HEK293 (cell line): ENCODE results near the gene SLC25A25.

ENCODE experiments used
- ZNF157 ChIP-seq: fragments of 450-650 bp; formaldehyde crosslinking; IDR thresholded peaks from 2 replicates; pipeline ENCODE4 v1.5.1; 2016; ENCODE audit warnings: missing biosample characterization, missing genetic modification characterization
- ZNF350 ChIP-seq: fragments of 450-650 bp; formaldehyde crosslinking; IDR thresholded peaks from 2 replicates; pipeline ENCODE4 v1.5.0; 2017; ENCODE audit warnings: missing biosample characterization, mild to moderate bottlenecking, missing genetic modification characterization
- ZNF558 ChIP-seq: fragments of 450-650 bp; formaldehyde crosslinking; IDR thresholded peaks from 2 replicates; pipeline ENCODE4 v1.5.1; 2016; ENCODE audit warnings: missing biosample characterization, missing genetic modification characterization
- TF ChIP-seq, protein P1 (sequence below): fragments of 450-650 bp; formaldehyde crosslinking; IDR thresholded peaks from 2 replicates; pipeline ENCODE4 v1.5.1; 2016; ENCODE audit warnings: missing biosample characterization, missing genetic modification characterization
- TF ChIP-seq, protein P2 (sequence below): fragments of 450-650 bp; formaldehyde crosslinking; IDR thresholded peaks from 2 replicates; pipeline ENCODE4 v1.5.1; 2016; ENCODE audit warnings: missing biosample characterization, missing genetic modification characterization

DNA sequence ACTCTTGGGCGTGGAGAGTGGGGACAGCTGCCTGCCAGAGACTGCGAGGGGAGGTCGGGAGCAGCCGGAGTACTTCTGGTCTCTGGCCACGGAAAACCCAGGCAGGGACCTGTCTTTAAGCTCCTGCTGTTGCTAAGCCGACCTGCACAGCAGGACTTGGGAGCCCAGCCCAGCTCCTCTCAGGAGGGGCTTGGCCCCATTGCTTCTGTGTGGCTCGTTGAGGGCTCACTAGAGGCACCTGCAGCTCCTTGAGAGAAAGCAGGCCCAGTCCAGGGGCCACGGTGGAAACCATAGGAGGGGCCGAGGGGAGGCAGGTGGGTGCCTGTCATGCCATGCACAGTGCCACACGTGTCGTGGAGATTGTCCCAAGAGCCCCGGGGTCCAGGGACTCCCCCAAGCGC is 77.9 kb downstream of the SLC25A25 start:
- no peak for TF ChIP-seq ZNF558 (tag by site-specific recombination)
- no peak for TF ChIP-seq ZNF350 (tag by site-specific recombination)
- TF ChIP-seq ZNF157 (tag by site-specific recombination), result no peak
- TF ChIP-seq, protein P1, sequence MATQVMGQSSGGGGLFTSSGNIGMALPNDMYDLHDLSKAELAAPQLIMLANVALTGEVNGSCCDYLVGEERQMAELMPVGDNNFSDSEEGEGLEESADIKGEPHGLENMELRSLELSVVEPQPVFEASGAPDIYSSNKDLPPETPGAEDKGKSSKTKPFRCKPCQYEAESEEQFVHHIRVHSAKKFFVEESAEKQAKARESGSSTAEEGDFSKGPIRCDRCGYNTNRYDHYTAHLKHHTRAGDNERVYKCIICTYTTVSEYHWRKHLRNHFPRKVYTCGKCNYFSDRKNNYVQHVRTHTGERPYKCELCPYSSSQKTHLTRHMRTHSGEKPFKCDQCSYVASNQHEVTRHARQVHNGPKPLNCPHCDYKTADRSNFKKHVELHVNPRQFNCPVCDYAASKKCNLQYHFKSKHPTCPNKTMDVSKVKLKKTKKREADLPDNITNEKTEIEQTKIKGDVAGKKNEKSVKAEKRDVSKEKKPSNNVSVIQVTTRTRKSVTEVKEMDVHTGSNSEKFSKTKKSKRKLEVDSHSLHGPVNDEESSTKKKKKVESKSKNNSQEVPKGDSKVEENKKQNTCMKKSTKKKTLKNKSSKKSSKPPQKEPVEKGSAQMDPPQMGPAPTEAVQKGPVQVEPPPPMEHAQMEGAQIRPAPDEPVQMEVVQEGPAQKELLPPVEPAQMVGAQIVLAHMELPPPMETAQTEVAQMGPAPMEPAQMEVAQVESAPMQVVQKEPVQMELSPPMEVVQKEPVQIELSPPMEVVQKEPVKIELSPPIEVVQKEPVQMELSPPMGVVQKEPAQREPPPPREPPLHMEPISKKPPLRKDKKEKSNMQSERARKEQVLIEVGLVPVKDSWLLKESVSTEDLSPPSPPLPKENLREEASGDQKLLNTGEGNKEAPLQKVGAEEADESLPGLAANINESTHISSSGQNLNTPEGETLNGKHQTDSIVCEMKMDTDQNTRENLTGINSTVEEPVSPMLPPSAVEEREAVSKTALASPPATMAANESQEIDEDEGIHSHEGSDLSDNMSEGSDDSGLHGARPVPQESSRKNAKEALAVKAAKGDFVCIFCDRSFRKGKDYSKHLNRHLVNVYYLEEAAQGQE, result no peak
- TF ChIP-seq, protein P2, sequence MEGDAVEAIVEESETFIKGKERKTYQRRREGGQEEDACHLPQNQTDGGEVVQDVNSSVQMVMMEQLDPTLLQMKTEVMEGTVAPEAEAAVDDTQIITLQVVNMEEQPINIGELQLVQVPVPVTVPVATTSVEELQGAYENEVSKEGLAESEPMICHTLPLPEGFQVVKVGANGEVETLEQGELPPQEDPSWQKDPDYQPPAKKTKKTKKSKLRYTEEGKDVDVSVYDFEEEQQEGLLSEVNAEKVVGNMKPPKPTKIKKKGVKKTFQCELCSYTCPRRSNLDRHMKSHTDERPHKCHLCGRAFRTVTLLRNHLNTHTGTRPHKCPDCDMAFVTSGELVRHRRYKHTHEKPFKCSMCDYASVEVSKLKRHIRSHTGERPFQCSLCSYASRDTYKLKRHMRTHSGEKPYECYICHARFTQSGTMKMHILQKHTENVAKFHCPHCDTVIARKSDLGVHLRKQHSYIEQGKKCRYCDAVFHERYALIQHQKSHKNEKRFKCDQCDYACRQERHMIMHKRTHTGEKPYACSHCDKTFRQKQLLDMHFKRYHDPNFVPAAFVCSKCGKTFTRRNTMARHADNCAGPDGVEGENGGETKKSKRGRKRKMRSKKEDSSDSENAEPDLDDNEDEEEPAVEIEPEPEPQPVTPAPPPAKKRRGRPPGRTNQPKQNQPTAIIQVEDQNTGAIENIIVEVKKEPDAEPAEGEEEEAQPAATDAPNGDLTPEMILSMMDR, result no peak
